ENCODE data around the gene AGTR1. TPM values are rescaled to one million over a fixed set of nuclear protein-coding genes. Genes with fewer than 3 reads are reported as not detected.

AGTR1 gene
- total RNA-seq, 1 experiment from 2014 or later = not detected

GRCh38 chr3:148730676-148731075 is 33.0 kb downstream of the AGTR1 start:
- Histone ChIP-seq H2BK20ac (ENCODE audit: low read depth, low read length, poor library complexity, severe bottlenecking) (no peak overlapping the region), H4K20me1 (ENCODE audit: control insufficient read depth, insufficient read depth, insufficient read length) (no peaks in the 10 kb centered on the region), H3K18ac (ENCODE audit: insufficient read length, low read depth, low read length) (no peak overlapping the region), H2BK15ac (ENCODE audit: low read depth, low read length) (no peak overlapping the region), H2BK5ac (ENCODE audit: insufficient read length, low read length) (no peak overlapping the region), H4K5ac (ENCODE audit: insufficient read length, low read depth, low read length) (no peak overlapping the region), H4K91ac (ENCODE audit: insufficient read length, low read depth, low read length) (no peak overlapping the region), H3K23ac (ENCODE audit: insufficient read length, low read depth, low read length) (no peak overlapping the region), H3K56ac (ENCODE audit: insufficient read length, low read depth, low read length) (no peak overlapping the region), H3K27ac (ENCODE audit: insufficient read length, low read depth, low read length) (no peak overlapping the region), H3K4me1 (ENCODE audit: insufficient read depth, low read length) (no peaks in the 10 kb centered on the region), H3K79me1 (ENCODE audit: insufficient read depth, low read depth, low read length, poor library complexity, severe bottlenecking) (no peaks in the 10 kb centered on the region), H2BK12ac (ENCODE audit: insufficient read length, low read depth, low read length) (no peak overlapping the region), H2AFZ (ENCODE audit: low read length) (no peak overlapping the region), H3K4me2 (ENCODE audit: insufficient read depth, insufficient read length, low read length) (no peak overlapping the region), H4K8ac (replicated peaks; ENCODE audit: insufficient read length, low read depth, low read length) (no peak overlapping the region), H3T11ph (ENCODE audit: low read length) (no peak overlapping the region), H3K23me2 (ENCODE audit: insufficient read length, low read depth, low read length, poor library complexity, severe bottlenecking) (no peaks in the 10 kb centered on the region), H3K9me3 (ENCODE audit: control insufficient read depth, low read depth, low read length) (no peaks in the 10 kb centered on the region), H3K79me2 (ENCODE audit: insufficient read depth, low read length) (no peaks in the 10 kb centered on the region), H2AK5ac (ENCODE audit: insufficient read length, low read length) (no peak overlapping the region), H3K4ac (ENCODE audit: low read depth, low read length) (no peak overlapping the region), H2BK120ac (ENCODE audit: low read depth, low read length, poor library complexity, severe bottlenecking) (no peak overlapping the region), H3K9ac (ENCODE audit: extremely low read depth, insufficient read length, low read length) (no peak overlapping the region), H3K27me3 (ENCODE audit: insufficient read depth, low read length) (no peaks in the 10 kb centered on the region), H3K14ac (ENCODE audit: insufficient read depth, low read length) (no peak overlapping the region)
- H3K9me3 Mint-ChIP-seq = no peaks in the 10 kb centered on the region
- whole genome bisulfite sequencing (ENCODE audit: extremely low coverage, insufficient read length, low lambda C conversion rate) = no CpG with 5 or more reads among the region's 3 CpGs
- DNase-seq = no peak
- H3K4me1 Mint-ChIP-seq = peaks cover 0 to 2% of the 10 kb centered on the region in 2 experiments; a peak in 1 of 4 replicates
- no peak overlapping the region for H3K27ac Mint-ChIP-seq
- H3K36me3 Mint-ChIP-seq (ENCODE audit: insufficient read depth in 1 of 3, low read depth in 3 of 3) = no peaks in the 10 kb centered on the region
- no peaks in the 10 kb centered on the region for H3K27me3 Mint-ChIP-seq (ENCODE audit: low read depth)
- no peak overlapping the region for H3K4me3 Mint-ChIP-seq
- TF ChIP-seq CTCF (conservative IDR thresholded peaks at IDR 0.05) = no peak

Data from H9 (cell line).